ENCODE data around the gene SPSB1. TPM values are rescaled to one million over a fixed set of nuclear protein-coding genes. Genes with fewer than 3 reads are reported as not detected.

SPSB1 gene
- 6.8 and 7.6 TPM in 2 replicates for total RNA-seq (2014; rRNA removed; shearing (Covaris generic))
- 2.1 and 2.4 TPM in 2 replicates for polyA plus RNA-seq (2016; fragmentation: Nextera tagmentation; extraction: Ambion mirVana)
- long read RNA-seq, partial matches to known transcripts = 0 of 1 reads
- long read RNA-seq, other reads (novel, unspliced or antisense) = 0 of 1 reads

DNA sequence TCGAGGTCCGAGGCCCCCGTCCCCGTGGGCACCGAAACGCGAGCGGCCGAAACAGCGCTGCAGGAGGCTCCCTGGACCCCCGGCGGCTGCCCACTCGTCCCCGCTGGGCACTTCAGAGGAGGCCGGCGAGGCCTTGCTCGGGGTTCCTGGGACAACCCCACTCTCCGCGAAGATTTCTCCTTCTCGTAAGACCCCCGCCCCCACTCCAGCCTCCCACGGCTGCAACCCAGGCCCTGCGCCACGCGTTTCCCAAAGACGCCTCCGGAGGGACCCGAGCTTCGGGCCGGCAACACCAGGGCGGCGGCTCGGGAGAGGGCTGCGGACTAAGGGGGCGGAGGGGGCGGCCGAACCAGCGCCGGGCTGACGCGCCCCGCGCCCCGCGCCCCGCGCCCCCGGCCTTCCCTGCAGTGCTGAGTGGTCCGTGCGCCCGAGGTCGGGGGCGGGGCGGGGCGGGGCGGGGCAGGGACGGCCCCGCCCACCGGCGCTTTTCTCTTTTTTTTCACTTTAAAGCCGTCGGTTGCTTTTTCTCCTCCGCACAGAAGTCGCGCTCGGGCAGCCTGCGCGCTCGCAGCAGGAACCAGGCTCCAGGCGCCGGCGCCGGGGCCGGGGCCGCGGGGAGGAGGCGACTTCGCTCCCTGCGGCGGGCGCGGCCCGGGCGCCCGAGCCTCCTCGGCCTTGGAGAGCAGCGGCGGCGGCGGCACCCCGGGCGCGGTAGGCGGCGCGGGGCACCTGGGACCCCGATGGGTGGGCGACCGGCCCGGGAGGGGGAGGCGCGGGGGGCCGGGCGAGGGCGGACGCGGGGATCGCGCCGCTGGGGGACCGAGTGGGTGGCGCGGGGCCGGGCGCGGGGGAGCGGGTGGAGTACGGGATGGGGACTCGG is at the start of gene SPSB1:
Gene SPSB1 (plus strand): TSS at position 534 of the 880 bp plus-strand sequence. CDS start 62,998 bp downstream, outside the sequence.
- Histone ChIP-seq H4K20me1 (replicated peaks; ENCODE audit: insufficient read depth) (no peaks in the 10 kb centered on the region; the same call in 1 of the 2 replicates), H2AFZ (peak within 1 kb of the TSS; percentile 90), H3K27ac (ENCODE audit: low read depth) (no peak within 1 kb of the TSS), H3K79me2 (replicated peaks; ENCODE audit: insufficient read depth) (no peaks in the 10 kb centered on the region), H3K9me2 (ENCODE audit: insufficient read depth) (no peaks in the 10 kb centered on the region), H3F3A (replicated peaks; ENCODE audit: low read depth) (0 out of 2 replicates have a peak, but pooled peaks cover 7% of the 10 kb centered on the region), H3K4me3 (peak within 1 kb of the TSS; percentile 79), H3K36me3 (ENCODE audit: insufficient read depth) (no peaks in the 10 kb centered on the region), H3K4me2 (peak within 1 kb of the TSS; percentile 90), H3K4me1 (ENCODE audit: insufficient read depth) (no peaks in the 10 kb centered on the region; the same call in 1 of the 2 replicates), H3K27me3 (ENCODE audit: insufficient read depth) (peaks cover 28% of the 10 kb centered on the region)
- ATAC-seq (peak; percentile 84), DNase-seq (ENCODE audit: low spot score) (peak; percentile 81)
- peaks cover 13% of the 10 kb centered on the region for H3K9me3 Mint-ChIP-seq
- peaks cover 10% of the 10 kb centered on the region for H3K27me3 Mint-ChIP-seq (ENCODE audit: insufficient read depth, low read depth, poor library complexity)
- peak within 1 kb of the TSS; percentile 68 for H3K4me3 Mint-ChIP-seq
- no peak within 1 kb of the TSS for H3K27ac Mint-ChIP-seq
- TF ChIP-seq POLR2AphosphoS5 (IDR thresholded peaks at IDR 0.05; ENCODE audit: low read depth) = peak; percentile 55
- TF ChIP-seq CREB1 (CRISPR knock-in tag; IDR thresholded peaks at IDR 0.05; ENCODE audit: low read depth) = no peak
- peaks cover 11% of the 10 kb centered on the region; the same call in 2 of the 3 replicates for H3K4me1 Mint-ChIP-seq
- peaks cover 4% of the 10 kb centered on the region; the same call in 2 of the 3 replicates for H3K36me3 Mint-ChIP-seq (ENCODE audit: low read depth)

DNA sequence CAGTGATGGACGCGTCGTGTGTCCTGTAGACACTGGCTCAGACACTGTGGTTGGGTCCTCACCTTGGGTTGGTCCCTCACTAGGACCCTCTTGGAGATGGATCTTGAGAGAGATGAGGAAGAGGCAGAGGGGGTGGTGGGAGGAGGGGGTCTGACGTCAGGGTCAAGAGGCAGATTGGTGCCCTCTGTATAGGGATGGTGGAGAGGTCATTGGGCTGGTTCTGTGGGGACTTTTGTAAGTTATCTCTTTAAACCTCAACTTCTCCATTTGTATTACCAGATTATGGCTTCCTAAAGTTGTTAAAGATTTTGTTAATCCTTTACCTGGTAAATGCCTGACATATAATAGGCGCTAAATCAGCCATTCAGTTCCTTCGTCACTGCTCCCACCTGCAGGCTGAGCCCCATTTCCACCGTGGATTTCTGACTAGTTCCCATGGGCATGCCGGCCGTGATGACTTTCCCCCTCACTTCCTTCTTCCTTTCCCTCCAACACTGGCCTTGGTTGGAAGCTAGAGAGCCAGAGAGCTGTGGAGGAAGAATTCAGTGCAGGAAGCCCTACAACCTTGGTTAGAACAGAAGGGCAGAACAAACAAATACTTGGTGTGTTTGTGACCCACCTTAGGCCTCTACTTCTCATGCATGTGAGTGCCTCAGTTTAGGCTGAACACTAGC is 49.5 kb upstream of the SPSB1 start:
- Mint-ChIP-seq H3K27me3 (ENCODE audit: insufficient read depth, low read depth, poor library complexity) (peaks cover 12% of the 10 kb centered on the region), H3K9me3 (no peaks in the 10 kb centered on the region), H3K4me1 (peaks cover 39% of the 10 kb centered on the region), H3K27ac (no peak overlapping the region), H3K36me3 (ENCODE audit: low read depth) (no peaks in the 10 kb centered on the region; the same call in 2 of the 3 replicates), H3K4me3 (no peak overlapping the region)
- Histone ChIP-seq H2AFZ (no peak overlapping the region), H3K27me3 (ENCODE audit: insufficient read depth) (no peaks in the 10 kb centered on the region), H4K20me1 (replicated peaks; ENCODE audit: insufficient read depth) (no peaks in the 10 kb centered on the region), H3K4me2 (no peak overlapping the region), H3K4me3 (no peak overlapping the region), H3K79me2 (replicated peaks; ENCODE audit: insufficient read depth) (no peaks in the 10 kb centered on the region), H3K9me2 (ENCODE audit: insufficient read depth) (no peaks in the 10 kb centered on the region), H3K36me3 (ENCODE audit: insufficient read depth) (no peaks in the 10 kb centered on the region), H3K27ac (ENCODE audit: low read depth) (no peak overlapping the region), H3K4me1 (ENCODE audit: insufficient read depth) (peaks cover 25% of the 10 kb centered on the region), H3F3A (replicated peaks; ENCODE audit: low read depth) (0 out of 2 replicates have a peak, but pooled peaks cover 2% of the 10 kb centered on the region)
- no peak for ATAC-seq
- no peak for DNase-seq (ENCODE audit: low spot score)
- no peak for TF ChIP-seq POLR2AphosphoS5 (IDR thresholded peaks at IDR 0.05; ENCODE audit: low read depth)
- no peak for TF ChIP-seq ETS1 (IDR thresholded peaks at IDR 0.05)
- TF ChIP-seq STAT1 (IDR thresholded peaks at IDR 0.05; ENCODE audit: unreplicated experiment) = no peak
- TF ChIP-seq, protein P1, sequence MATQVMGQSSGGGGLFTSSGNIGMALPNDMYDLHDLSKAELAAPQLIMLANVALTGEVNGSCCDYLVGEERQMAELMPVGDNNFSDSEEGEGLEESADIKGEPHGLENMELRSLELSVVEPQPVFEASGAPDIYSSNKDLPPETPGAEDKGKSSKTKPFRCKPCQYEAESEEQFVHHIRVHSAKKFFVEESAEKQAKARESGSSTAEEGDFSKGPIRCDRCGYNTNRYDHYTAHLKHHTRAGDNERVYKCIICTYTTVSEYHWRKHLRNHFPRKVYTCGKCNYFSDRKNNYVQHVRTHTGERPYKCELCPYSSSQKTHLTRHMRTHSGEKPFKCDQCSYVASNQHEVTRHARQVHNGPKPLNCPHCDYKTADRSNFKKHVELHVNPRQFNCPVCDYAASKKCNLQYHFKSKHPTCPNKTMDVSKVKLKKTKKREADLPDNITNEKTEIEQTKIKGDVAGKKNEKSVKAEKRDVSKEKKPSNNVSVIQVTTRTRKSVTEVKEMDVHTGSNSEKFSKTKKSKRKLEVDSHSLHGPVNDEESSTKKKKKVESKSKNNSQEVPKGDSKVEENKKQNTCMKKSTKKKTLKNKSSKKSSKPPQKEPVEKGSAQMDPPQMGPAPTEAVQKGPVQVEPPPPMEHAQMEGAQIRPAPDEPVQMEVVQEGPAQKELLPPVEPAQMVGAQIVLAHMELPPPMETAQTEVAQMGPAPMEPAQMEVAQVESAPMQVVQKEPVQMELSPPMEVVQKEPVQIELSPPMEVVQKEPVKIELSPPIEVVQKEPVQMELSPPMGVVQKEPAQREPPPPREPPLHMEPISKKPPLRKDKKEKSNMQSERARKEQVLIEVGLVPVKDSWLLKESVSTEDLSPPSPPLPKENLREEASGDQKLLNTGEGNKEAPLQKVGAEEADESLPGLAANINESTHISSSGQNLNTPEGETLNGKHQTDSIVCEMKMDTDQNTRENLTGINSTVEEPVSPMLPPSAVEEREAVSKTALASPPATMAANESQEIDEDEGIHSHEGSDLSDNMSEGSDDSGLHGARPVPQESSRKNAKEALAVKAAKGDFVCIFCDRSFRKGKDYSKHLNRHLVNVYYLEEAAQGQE (IDR thresholded peaks at IDR 0.05; ENCODE audit: unreplicated experiment) = no peak
- no peak for TF ChIP-seq CREB1 (CRISPR knock-in tag; IDR thresholded peaks at IDR 0.05; ENCODE audit: low read depth)
- no peak for TF ChIP-seq NANOG (IDR thresholded peaks at IDR 0.05; ENCODE audit: borderline replicate concordance)
- TF ChIP-seq CTCF (conservative IDR thresholded peaks at IDR 0.05; ENCODE audit: low read depth in 2 of 2) = no peak
- no peak for TF ChIP-seq ZNF114 (CRISPR knock-in tag; IDR thresholded peaks at IDR 0.05)
- TF ChIP-seq EZH2phosphoT487 (IDR thresholded peaks at IDR 0.05; ENCODE audit: unreplicated experiment) = no peak

All from GM23338 (cell line).